WTC11 (cell line): ENCODE data around the gene SYNDIG1. TPM values are rescaled to one million over a fixed set of nuclear protein-coding genes. Genes with fewer than 3 reads are reported as not detected.

Experiments
- ATAC-seq: fragments of 200-7000 bp; cut with Tn5 transposase; 2 replicates; pipeline ENCODE4 v1.10.0; 2021; ENCODE audit warnings: mild to moderate bottlenecking, moderate library complexity
- CTCF ChIA-PET: fragments of 300-600 bp; sonication (Branson Sonifier 250); formaldehyde crosslinking; loops from one replicate; lab custom pipeline; 2021; ENCODE audit warnings: antibody characterized with exemption; lab: Charles Lee
- POLR2A ChIA-PET: fragments of 350-600 bp; sonication (Branson Sonifier 250); formaldehyde crosslinking; loops from one replicate; lab custom pipeline; 2021; ENCODE audit warnings: antibody characterized with exemption; lab: Charles Lee
- DNase-seq: peaks from one replicate; pipeline ENCODE4 v3.0.0; 2021; ENCODE audit warnings: low spot score
- H3K27ac Mint-ChIP-seq: 2 replicates; pipeline ENCODE4 v1.8.0; 2021; ENCODE audit warnings: mixed read lengths
- H3K27me3 Mint-ChIP-seq: 2 replicates; pipeline ENCODE4 v1.8.0; 2021; ENCODE audit warnings: low read depth, mild to moderate bottlenecking, moderate library complexity, mixed read lengths
- H3K36me3 Mint-ChIP-seq: 2 replicates; pipeline ENCODE4 v1.8.0; 2021; ENCODE audit warnings: mixed read lengths
- H3K4me1 Mint-ChIP-seq: 2 replicates; pipeline ENCODE4 v1.8.0; 2022; ENCODE audit warnings: mixed read lengths
- H3K4me3 Mint-ChIP-seq: 2 replicates; pipeline ENCODE4 v1.8.0; 2021; ENCODE audit warnings: mild to moderate bottlenecking, moderate library complexity, mixed read lengths
- H3K9me3 Mint-ChIP-seq: 2 replicates; pipeline ENCODE4 v1.8.0; 2021; ENCODE audit warnings: mixed read lengths
- AR ChIP-seq: fragments of 250-450 bp; sonication (Bioruptor Pico); IDR thresholded peaks from 2 replicates; pipeline ENCODE4 v1.9.0; 2021; ENCODE audit warnings: mild to moderate bottlenecking
- ATF2 ChIP-seq: sonication (generic); formaldehyde crosslinking; IDR thresholded peaks from 2 replicates; pipeline ENCODE4 v1.8.1; 2022; ENCODE audit warnings: low read depth, missing genetic modification reagents, borderline replicate concordance
- ATF3 ChIP-seq: sonication (generic); formaldehyde crosslinking; conservative IDR thresholded peaks from 2 replicates; pipeline ENCODE4 v1.8.1; 2022; ENCODE audit warnings: mild to moderate bottlenecking, missing genetic modification reagents
- ELF4 ChIP-seq: sonication (generic); formaldehyde crosslinking; IDR thresholded peaks from 2 replicates; pipeline ENCODE4 v1.8.1; 2022; ENCODE audit warnings: low read depth, mild to moderate bottlenecking, moderate library complexity, missing genetic modification reagents
- FOXP4 ChIP-seq: sonication (generic); formaldehyde crosslinking; IDR thresholded peaks from 2 replicates; pipeline ENCODE4 v1.8.0; 2022; ENCODE audit warnings: mild to moderate bottlenecking, missing genetic modification reagents
- GRHL2 ChIP-seq: fragments of 250-450 bp; sonication (Bioruptor Pico); IDR thresholded peaks from 2 replicates; pipeline ENCODE4 v1.8.0; 2022; ENCODE audit warnings: mild to moderate bottlenecking, moderate library complexity; ENCODE audit not compliant: insufficient replicate concordance, severe bottlenecking
- IRF1 ChIP-seq: sonication (generic); formaldehyde crosslinking; IDR thresholded peaks from 2 replicates; pipeline ENCODE4 v1.8.0; 2023; ENCODE audit warnings: missing genetic modification reagents
- JUN ChIP-seq: sonication (generic); formaldehyde crosslinking; IDR thresholded peaks from 2 replicates; pipeline ENCODE4 v1.8.0; 2023; ENCODE audit warnings: mild to moderate bottlenecking, missing genetic modification reagents
- KAT7 ChIP-seq: sonication (generic); formaldehyde crosslinking; IDR thresholded peaks from 2 replicates; pipeline ENCODE4 v1.8.1; 2023; ENCODE audit warnings: missing genetic modification reagents, mild to moderate bottlenecking, borderline replicate concordance
- MYBL2 ChIP-seq: sonication (generic); formaldehyde crosslinking; IDR thresholded peaks from 2 replicates; pipeline ENCODE4 v1.8.1; 2023; ENCODE audit warnings: mild to moderate bottlenecking, moderate library complexity, missing genetic modification reagents
- NFE2L1 ChIP-seq: sonication (generic); formaldehyde crosslinking; IDR thresholded peaks from 2 replicates; pipeline ENCODE4 v1.8.1; 2023; ENCODE audit warnings: missing genetic modification reagents
- NR3C1 ChIP-seq: sonication (generic); formaldehyde crosslinking; conservative IDR thresholded peaks from 2 replicates; pipeline ENCODE4 v1.8.1; 2023; ENCODE audit warnings: low read depth, mild to moderate bottlenecking, missing genetic modification reagents
- OVOL2 ChIP-seq: fragments of 250-450 bp; sonication (Bioruptor Pico); IDR thresholded peaks from 2 replicates; pipeline ENCODE4 v1.9.0; 2021; ENCODE audit warnings: mild to moderate bottlenecking, borderline replicate concordance
- PRDM15 ChIP-seq: sonication (generic); formaldehyde crosslinking; IDR thresholded peaks from 2 replicates; pipeline ENCODE4 v1.8.0; 2022; ENCODE audit warnings: missing genetic modification reagents
- SMAD3 ChIP-seq: sonication (generic); formaldehyde crosslinking; IDR thresholded peaks from 2 replicates; pipeline ENCODE4 v1.8.0; 2022; ENCODE audit warnings: missing genetic modification reagents, mild to moderate bottlenecking, borderline replicate concordance
- SMAD4 ChIP-seq: sonication (generic); formaldehyde crosslinking; IDR thresholded peaks from 2 replicates; pipeline ENCODE4 v1.8.0; 2022; ENCODE audit warnings: mild to moderate bottlenecking, missing genetic modification reagents
- USF1 ChIP-seq: sonication (generic); formaldehyde crosslinking; IDR thresholded peaks from 2 replicates; pipeline ENCODE4 v1.8.0; 2022; ENCODE audit warnings: mild to moderate bottlenecking, missing genetic modification reagents
- ZBTB21 ChIP-seq: sonication (generic); formaldehyde crosslinking; IDR thresholded peaks from 2 replicates; pipeline ENCODE4 v1.8.1; 2023; ENCODE audit warnings: mild to moderate bottlenecking, missing genetic modification reagents, borderline replicate concordance
- ZNF121 ChIP-seq: sonication (generic); formaldehyde crosslinking; IDR thresholded peaks from 2 replicates; pipeline ENCODE4 v1.8.0; 2023; ENCODE audit warnings: missing genetic modification reagents
- ZNF416 ChIP-seq: fragments of 250-450 bp; sonication (Bioruptor Pico); IDR thresholded peaks from 2 replicates; pipeline ENCODE4 v1.9.0; 2021; ENCODE audit warnings: mild to moderate bottlenecking, inconsistent platforms
- total RNA-seq: library from RNA; stranded (reverse); gene quantifications from 3 replicates; pipeline ENCODE4 v1.2.3, GENCODE V29; 2021

The SYNDIG1 gene
- total RNA-seq, 1 experiment from 2014 or later, result 6.4 TPM

GRCh38 chr20:24589815-24590177 lies 120.4 kb downstream of the SYNDIG1 start:
- POLR2A ChIA-PET, result no interaction called here
- Mint-ChIP-seq H3K9me3 (peaks cover 15% of the 10 kb centered on the region), H3K36me3 (no peaks in the 10 kb centered on the region; the same call in 1 of the 2 replicates), H3K4me3 (no peak overlapping the region)
- ATAC-seq, result no peak
- DNase-seq, result no peak
- TF ChIP-seq SMAD4 (CRISPR knock-in tag) (no peak), ZBTB21 (CRISPR knock-in tag) (no peak), AR (CRISPR knock-in tag) (no peak), MYBL2 (CRISPR knock-in tag) (no peak), KAT7 (CRISPR knock-in tag) (no peak), ATF3 (CRISPR knock-in tag) (no peak), NR3C1 (CRISPR knock-in tag) (no peak), NFE2L1 (CRISPR knock-in tag) (no peak), ZNF416 (no peak), JUN (CRISPR knock-in tag) (no peak), GRHL2 (no peak), IRF1 (no peak), USF1 (CRISPR knock-in tag) (no peak), ZNF121 (CRISPR knock-in tag) (no peak)
- TF ChIP-seq, all 79 proteins: peak for 0
- no peak overlapping the region for H3K27ac Mint-ChIP-seq
- CTCF ChIA-PET, result no interaction called here
- H3K27me3 Mint-ChIP-seq, result no peaks in the 10 kb centered on the region
- H3K4me1 Mint-ChIP-seq, result peaks cover 3% of the 10 kb centered on the region

GRCh38 chr20:24590178-24590982 lies 121.0 kb downstream of the SYNDIG1 start:
- ATAC-seq, result peak; percentile 43; the same call in 1 of the 2 replicates
- H3K36me3 Mint-ChIP-seq, result no peaks in the 10 kb centered on the region; the same call in 1 of the 2 replicates
- TF ChIP-seq PRDM15 (CRISPR knock-in tag) (0 out of 2 replicates have a peak, but pooled peaks have one; percentile 11), SMAD3 (CRISPR knock-in tag) (no peak), ELF4 (no peak), FOXP4 (CRISPR knock-in tag) (no peak), OVOL2 (CRISPR knock-in tag) (no peak), ATF2 (CRISPR knock-in tag) (no peak)
- TF ChIP-seq, all 79 proteins: peak for 1
- H3K27ac Mint-ChIP-seq, result peak overlapping the region; percentile 66; the same call in 1 of the 2 replicates
- H3K9me3 Mint-ChIP-seq, result peaks cover 15% of the 10 kb centered on the region
- H3K4me3 Mint-ChIP-seq, result no peak overlapping the region
- POLR2A ChIA-PET, result interaction anchor here (1.2 kb wide), 1 partner anchor 26 kb away, joined by 3 read pairs; no protein-coding TSS in a partner anchor
- CTCF ChIA-PET, result no interaction called here
- no peak for DNase-seq
- no peaks in the 10 kb centered on the region for H3K27me3 Mint-ChIP-seq
- peaks cover 3% of the 10 kb centered on the region for H3K4me1 Mint-ChIP-seq
